ENCODE results near the gene NOL9.
"Not testable (repeated sequence)": the region's sequence is repeated elsewhere in the genome, so short reads cannot be mapped to it uniquely, and the experiment has no call there.

NOL9 gene

GRCh38 chr1:6501279-6501813 is 53.0 kb downstream of the NOL9 start:
- DNase-seq = no peak

- DNase-seq = no peak
Measured at GRCh38 chr1:6500544-6501278, 53.6 kb downstream of the NOL9 start.

- no peak for DNase-seq
Measured at GRCh38 chr1:6499296-6499695, 55.0 kb downstream of the NOL9 start.

- DNase-seq = no peak
Measured at GRCh38 chr1:6498576-6499111, 55.7 kb downstream of the NOL9 start.

- no peak for DNase-seq
Measured at GRCh38 chr1:6497867-6498575, 56.3 kb downstream of the NOL9 start.

GRCh38 chr1:6497215-6497866 is 57.0 kb downstream of the NOL9 start:
- DNase-seq = peak; percentile 33

GRCh38 chr1:6496890-6497214 is 57.5 kb downstream of the NOL9 start:
- no peak for DNase-seq

- no peak for DNase-seq
Measured at GRCh38 chr1:6496365-6496721, 58.0 kb downstream of the NOL9 start.

- no peak for DNase-seq
Measured at GRCh38 chr1:6495540-6496364, 58.6 kb downstream of the NOL9 start.

- peak; percentile 80 for DNase-seq
Measured at GRCh38 chr1:6495041-6495441, 59.3 kb downstream of the NOL9 start.

GRCh38 chr1:6494627-6495026 is 59.7 kb downstream of the NOL9 start:
- DNase-seq = no peak

- not testable (repeated sequence) for DNase-seq
Measured at GRCh38 chr1:6493834-6494223, 60.5 kb downstream of the NOL9 start.

- no peak for DNase-seq
Measured at GRCh38 chr1:6491966-6492365, 62.3 kb downstream of the NOL9 start.

GRCh38 chr1:6491480-6491962 is 62.8 kb downstream of the NOL9 start, which contains the start of gene PLEKHG5:
TSS of gene PLEKHG5 (minus strand) at chr1:6491667. CDS start at chr1:6477571, 14,096 bp downstream.
- no peak for DNase-seq

- DNase-seq = no peak
Measured at GRCh38 chr1:6491081-6491449, 63.2 kb downstream of the NOL9 start.

- peak; percentile 61 for DNase-seq
Measured at GRCh38 chr1:6490181-6491080, 63.9 kb downstream of the NOL9 start.

- DNase-seq = peak; percentile 82
Measured at GRCh38 chr1:6489799-6490180, 64.5 kb downstream of the NOL9 start.

- peak; percentile 61 for DNase-seq
Measured at GRCh38 chr1:6489383-6489765, 64.9 kb downstream of the NOL9 start.

GRCh38 chr1:6488602-6489382 is 65.5 kb downstream of the NOL9 start:
- DNase-seq = peak; percentile 90

GRCh38 chr1:6487804-6488484 is 66.4 kb downstream of the NOL9 start:
- peak; percentile 44 for DNase-seq

Measured in NCI-H2171 treated with DMSO at 0.1 percent for 48 hours (cell line).